ENCODE measurements around the gene SUFU. TPM values are rescaled to one million over a fixed set of nuclear protein-coding genes. Genes with fewer than 3 reads are reported as not detected.
A peak's percentile ranks its signal among the peaks of the same experiment; 100 is the strongest.

The SUFU gene
- total and polyA plus RNA-seq, 2 of the 13 experiments (the other 11 are each of a cell fraction or from before 2014, with no cell fraction given), result 2.9 to 5.5 TPM

DNA sequence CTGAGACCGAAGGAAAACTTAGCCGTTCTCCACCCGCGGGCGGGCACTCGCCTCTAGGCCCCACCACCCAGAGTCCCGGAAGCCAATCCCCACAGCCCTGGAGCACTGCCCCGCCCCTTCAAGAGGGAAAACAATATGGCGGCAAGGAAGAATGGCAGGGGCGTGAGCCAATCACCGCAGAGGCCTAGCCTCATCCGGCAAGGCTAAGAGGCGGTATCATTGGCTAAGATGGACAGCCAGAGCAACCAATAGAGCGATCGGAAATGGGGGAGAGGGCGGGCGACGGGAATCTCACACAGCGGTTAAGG is 1.8 kb upstream of the SUFU start (continued):
- TF ChIP-seq ZNF33A (CRISPR knock-in tag; IDR thresholded peaks at IDR 0.05; ENCODE audit: borderline replicate concordance) (no peak), MXI1 (IDR thresholded peaks at IDR 0.05; ENCODE audit: borderline replicate concordance, low read depth, low read length) (no peak; the same call in 2 of the 3 replicates), MXD4 (CRISPR knock-in tag; IDR thresholded peaks at IDR 0.05) (no peak), ZNF446 (CRISPR knock-in tag; IDR thresholded peaks at IDR 0.05) (no peak), MZF1 (CRISPR knock-in tag; IDR thresholded peaks at IDR 0.05; ENCODE audit: borderline replicate concordance) (no peak), ZNF564 (CRISPR knock-in tag; IDR thresholded peaks at IDR 0.05) (no peak), HNRNPL (IDR thresholded peaks at IDR 0.05; ENCODE audit: low read depth, low read length) (no peak), ZNF367 (CRISPR knock-in tag; IDR thresholded peaks at IDR 0.05; ENCODE audit: borderline replicate concordance) (no peak), RBM22 (optimal IDR thresholded peaks at IDR 0.05; ENCODE audit: low read length) (no peak), ZNF776 (CRISPR knock-in tag; IDR thresholded peaks at IDR 0.05) (no peak), ZNF720 (CRISPR knock-in tag; IDR thresholded peaks at IDR 0.05) (no peak), ZMAT3 (CRISPR knock-in tag; conservative IDR thresholded peaks at IDR 0.05) (no peak), SYNCRIP (IDR thresholded peaks at IDR 0.05; ENCODE audit: insufficient read depth, low read depth, low read length) (no peak), ELF1 (CRISPR knock-in tag; IDR thresholded peaks at IDR 0.05) (peak; percentile 86), SP140L (CRISPR knock-in tag; IDR thresholded peaks at IDR 0.05; ENCODE audit: borderline replicate concordance) (no peak), SUZ12 (IDR thresholded peaks at IDR 0.05; ENCODE audit: low read depth, low read length) (no peak), ZNF737 (CRISPR knock-in tag; IDR thresholded peaks at IDR 0.05; ENCODE audit: borderline replicate concordance) (no peak)
- TF ChIP-seq, protein P1, sequence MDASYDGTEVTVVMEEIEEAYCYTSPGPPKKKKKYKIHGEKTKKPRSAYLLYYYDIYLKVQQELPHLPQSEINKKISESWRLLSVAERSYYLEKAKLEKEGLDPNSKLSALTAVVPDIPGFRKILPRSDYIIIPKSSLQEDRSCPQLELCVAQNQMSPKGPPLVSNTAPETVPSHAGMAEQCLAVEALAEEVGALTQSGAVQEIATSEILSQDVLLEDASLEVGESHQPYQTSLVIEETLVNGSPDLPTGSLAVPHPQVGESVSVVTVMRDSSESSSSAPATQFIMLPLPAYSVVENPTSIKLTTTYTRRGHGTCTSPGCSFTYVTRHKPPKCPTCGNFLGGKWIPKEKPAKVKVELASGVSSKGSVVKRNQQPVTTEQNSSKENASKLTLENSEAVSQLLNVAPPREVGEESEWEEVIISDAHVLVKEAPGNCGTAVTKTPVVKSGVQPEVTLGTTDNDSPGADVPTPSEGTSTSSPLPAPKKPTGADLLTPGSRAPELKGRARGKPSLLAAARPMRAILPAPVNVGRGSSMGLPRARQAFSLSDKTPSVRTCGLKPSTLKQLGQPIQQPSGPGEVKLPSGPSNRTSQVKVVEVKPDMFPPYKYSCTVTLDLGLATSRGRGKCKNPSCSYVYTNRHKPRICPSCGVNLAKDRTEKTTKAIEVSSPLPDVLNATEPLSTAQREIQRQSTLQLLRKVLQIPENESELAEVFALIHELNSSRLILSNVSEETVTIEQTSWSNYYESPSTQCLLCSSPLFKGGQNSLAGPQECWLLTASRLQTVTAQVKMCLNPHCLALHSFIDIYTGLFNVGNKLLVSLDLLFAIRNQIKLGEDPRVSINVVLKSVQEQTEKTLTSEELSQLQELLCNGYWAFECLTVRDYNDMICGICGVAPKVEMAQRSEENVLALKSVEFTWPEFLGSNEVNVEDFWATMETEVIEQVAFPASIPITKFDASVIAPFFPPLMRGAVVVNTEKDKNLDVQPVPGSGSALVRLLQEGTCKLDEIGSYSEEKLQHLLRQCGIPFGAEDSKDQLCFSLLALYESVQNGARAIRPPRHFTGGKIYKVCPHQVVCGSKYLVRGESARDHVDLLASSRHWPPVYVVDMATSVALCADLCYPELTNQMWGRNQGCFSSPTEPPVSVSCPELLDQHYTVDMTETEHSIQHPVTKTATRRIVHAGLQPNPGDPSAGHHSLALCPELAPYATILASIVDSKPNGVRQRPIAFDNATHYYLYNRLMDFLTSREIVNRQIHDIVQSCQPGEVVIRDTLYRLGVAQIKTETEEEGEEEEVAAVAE (CRISPR knock-in tag; IDR thresholded peaks at IDR 0.05; ENCODE audit: borderline replicate concordance), result peak; percentile 13; the same call in 1 of the 2 replicates
- TF ChIP-seq, protein P2, sequence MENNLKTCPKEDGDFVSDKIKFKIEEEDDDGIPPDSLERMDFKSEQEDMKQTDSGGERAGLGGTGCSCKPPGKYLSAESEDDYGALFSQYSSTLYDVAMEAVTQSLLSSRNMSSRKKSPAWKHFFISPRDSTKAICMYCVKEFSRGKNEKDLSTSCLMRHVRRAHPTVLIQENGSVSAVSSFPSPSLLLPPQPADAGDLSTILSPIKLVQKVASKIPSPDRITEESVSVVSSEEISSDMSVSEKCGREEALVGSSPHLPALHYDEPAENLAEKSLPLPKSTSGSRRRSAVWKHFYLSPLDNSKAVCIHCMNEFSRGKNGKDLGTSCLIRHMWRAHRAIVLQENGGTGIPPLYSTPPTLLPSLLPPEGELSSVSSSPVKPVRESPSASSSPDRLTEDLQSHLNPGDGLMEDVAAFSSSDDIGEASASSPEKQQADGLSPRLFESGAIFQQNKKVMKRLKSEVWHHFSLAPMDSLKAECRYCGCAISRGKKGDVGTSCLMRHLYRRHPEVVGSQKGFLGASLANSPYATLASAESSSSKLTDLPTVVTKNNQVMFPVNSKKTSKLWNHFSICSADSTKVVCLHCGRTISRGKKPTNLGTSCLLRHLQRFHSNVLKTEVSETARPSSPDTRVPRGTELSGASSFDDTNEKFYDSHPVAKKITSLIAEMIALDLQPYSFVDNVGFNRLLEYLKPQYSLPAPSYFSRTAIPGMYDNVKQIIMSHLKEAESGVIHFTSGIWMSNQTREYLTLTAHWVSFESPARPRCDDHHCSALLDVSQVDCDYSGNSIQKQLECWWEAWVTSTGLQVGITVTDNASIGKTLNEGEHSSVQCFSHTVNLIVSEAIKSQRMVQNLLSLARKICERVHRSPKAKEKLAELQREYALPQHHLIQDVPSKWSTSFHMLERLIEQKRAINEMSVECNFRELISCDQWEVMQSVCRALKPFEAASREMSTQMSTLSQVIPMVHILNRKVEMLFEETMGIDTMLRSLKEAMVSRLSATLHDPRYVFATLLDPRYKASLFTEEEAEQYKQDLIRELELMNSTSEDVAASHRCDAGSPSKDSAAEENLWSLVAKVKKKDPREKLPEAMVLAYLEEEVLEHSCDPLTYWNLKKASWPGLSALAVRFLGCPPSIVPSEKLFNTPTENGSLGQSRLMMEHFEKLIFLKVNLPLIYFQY (CRISPR knock-in tag; IDR thresholded peaks at IDR 0.05; ENCODE audit: borderline replicate concordance), result no peak
- TF ChIP-seq, protein P3, sequence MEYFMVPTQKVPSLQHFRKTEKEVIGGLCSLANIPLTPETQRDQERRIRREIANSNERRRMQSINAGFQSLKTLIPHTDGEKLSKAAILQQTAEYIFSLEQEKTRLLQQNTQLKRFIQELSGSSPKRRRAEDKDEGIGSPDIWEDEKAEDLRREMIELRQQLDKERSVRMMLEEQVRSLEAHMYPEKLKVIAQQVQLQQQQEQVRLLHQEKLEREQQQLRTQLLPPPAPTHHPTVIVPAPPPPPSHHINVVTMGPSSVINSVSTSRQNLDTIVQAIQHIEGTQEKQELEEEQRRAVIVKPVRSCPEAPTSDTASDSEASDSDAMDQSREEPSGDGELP (IDR thresholded peaks at IDR 0.05; ENCODE audit: borderline replicate concordance, low read depth), result 0 out of 2 replicates have a peak, but pooled peaks have one; percentile 15
- TF ChIP-seq, protein P4, sequence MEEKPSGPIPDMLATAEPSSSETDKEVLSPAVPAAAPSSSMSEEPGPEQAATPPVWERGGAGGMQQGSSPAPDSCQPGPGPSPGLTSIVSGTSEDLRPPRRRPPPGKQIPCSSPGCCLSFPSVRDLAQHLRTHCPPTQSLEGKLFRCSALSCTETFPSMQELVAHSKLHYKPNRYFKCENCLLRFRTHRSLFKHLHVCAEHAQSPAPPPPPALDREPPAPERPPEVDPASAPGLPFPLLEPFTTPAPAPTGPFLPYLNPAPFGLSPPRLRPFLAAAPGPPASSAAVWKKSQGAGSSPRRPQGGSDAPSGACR (CRISPR knock-in tag; IDR thresholded peaks at IDR 0.05), result no peak

Data from HepG2 (cell line).